Anterior cingulate cortex (tissue), 58 donors: Measurements from ENCODE around the gene TFDP3.

ENCODE experiments used
- DNase-seq, 58 donors: peaks; one replicate each; lab custom pipeline; 2025; lab: John Stamatoyannopoulos, UW

TFDP3 gene

DNA sequence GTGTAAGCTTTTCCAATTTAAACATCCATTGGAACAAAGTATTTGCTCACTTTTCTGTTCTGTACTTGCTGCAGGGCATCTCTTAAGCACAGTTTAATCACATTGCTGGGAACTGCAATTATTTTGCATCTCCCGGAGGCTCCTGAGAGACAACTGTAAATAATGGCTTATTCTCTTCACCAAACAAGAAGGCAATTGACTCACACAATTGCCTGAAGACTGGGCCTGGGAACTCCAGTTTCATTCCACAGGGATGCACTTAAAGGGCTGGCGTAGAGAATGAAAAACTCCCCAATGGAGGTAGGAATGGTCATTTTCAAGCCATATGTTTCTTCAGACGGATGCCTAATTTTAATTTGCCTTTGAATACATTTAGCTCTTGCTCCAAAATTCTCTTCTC, 29.5 kb downstream of the TFDP3 start:
- DNase-seq = no peak

DNA sequence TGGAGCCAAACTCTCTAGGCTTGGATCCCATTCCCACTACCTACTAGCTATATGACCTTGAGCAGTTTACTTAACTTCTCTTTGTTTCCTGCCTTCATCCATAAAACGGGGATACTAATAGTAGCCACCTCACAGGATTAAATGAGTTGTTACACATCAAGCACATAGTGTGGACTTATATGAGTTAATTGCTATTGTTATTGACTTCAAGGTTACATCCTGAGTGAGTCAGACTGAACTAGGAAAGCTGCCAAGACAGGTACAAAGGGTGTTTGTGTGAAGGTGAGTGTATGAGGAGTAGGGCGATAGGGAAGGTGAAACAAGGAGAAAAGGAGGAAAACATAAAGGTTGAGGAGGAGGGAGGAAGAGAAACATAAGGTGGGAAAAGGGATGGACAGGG, 32.2 kb downstream of the TFDP3 start:
- no peak for DNase-seq

DNA sequence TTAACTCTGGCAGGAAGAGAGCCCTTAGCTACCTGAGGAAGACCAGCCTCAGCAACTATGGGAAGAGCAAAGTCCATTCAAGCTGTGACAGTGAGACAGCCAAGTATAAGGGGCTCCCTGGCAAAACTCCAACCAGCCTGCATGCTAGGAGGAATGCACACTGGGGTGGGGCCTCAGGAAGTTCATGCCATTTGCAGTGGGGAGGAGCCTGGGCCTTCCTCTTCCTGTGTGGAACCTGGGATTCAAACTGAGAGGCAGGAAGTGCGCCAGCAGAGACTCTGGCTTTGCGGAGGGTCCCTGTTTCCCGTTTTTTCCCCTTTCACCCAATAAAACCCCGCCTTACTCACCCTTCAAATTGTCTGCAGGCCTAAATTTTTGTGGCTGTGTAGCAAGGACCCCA, 33.0 kb downstream of the TFDP3 start:
- no peak for DNase-seq

DNA sequence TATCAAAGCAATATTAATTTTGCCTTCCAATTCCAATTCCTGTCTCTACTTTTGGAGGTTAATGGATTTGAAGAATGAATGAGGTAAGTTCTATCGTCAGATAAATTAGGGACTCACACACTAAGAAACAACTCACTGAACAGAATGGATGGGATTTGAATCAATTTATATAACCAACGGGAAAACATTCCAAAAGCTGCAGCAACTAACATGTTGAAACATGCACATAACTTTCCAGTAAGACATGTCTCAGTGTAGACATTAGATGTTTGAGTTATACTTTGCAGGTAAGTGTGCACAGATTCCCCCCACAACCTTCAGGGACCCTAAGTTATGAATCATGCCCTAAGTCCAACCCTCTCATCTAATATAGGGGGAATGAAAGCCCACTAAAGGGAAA, 34.3 kb downstream of the TFDP3 start:
- DNase-seq = no peak

DNA sequence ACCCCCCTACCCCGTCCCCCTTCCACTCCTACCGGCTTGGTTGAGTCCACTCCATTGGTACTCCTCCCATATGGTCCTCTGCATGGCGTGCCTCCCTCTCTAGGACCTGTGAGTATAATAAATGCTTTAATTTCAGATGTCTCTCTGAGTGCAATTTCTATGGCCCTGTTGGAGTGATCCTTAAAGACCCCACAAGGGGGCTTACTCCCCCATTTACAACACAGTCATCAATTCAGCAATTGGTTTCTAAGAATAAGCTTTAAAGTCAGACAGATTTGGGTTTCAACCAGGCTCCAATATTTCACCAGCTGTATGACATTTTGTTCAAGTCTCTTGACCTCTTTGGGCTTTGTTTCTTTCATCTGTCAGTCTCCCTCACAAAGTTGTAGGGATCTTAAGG, 38.7 kb downstream of the TFDP3 start:
- no peak for DNase-seq

DNA sequence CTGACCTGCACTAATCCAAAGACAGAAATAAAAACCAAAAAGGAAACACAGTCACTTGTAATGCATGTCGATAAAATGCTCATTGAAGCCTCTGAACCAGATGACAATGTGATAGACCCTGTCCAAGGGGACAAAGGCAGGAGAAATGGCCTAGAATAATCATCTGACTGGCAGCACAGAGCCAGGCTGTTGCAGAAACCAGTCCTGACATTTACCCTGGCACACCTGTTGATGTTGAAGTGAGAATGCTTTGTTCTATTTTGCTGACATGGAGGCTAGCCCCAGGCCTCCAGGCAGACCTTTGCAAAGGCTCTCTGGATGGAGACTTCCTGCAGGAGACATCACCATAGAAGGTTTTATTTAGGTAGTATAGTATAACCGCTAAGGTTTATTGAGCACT, 41.0 kb downstream of the TFDP3 start:
- DNase-seq = no peak

DNA sequence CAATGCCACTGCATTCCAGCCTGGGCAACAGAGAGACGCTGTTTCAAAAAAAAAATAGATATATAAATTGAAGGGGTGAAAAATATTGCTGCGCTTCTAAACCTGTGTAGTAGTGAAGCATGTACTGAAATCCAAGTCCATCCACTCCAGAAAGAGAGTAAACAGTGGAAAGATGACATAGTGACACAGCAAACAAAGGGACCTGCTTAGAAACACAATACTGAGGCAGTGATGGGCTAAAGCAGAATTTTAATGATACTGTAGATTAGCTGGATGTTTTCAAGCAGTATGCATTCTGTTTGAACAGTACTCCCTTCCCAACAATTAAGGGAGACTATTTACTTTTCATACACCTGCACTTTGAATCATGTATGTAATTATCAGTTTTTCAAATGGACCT, 42.5 kb downstream of the TFDP3 start:
- no peak for DNase-seq

DNA sequence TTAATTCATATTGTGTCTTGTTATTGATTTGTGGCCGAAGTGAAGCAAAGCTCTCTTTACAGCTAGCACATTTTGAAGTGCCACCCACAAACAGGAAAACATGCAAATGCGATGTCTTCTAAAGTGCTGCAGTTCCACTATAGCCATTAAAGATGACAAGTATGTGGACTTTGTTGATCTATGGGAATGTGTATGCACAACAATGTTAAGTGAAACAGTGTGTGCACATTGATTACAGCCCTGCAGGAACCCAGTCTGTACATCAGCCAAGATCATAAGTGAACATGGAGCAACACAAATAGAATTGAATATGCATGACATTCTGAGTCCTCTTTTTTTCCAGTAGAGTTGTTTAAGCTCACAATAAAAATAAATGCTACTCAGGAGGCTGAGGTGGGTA, 43.0 kb downstream of the TFDP3 start:
- no peak for DNase-seq

DNA sequence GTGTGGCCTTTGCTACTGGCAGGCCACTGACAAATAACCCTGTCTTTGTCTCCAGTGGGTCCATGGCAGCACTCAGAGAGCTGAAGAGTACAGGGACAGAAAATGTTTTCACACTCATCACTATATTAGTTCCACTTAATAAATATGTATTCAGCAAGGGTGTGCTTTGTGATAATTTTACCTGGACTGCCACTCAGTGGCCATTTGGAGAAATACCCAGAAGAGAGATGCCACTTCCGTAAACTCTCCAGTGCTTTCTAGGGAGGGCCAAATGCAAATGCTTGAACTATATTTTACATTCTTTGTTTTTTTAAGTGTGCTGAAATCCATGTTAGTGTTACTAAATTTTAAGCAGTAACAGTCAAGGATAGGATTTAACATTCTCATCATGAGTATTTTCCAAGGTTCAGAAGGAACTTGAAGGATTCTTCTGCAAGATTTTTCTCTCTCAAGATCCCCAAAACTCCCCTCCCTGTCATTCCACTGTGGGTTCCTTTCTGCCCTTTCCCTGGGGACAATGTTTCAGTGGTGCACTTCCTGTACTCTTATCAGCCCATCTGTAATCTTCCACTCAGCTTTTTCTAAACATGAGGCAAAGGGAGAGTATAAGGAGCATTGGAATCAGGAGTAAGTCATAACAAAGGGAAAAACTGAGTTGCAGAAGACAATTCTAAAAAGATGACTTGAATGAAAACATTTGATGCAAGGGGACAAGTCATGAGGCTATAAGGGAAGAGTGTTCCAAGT, 46.0 kb downstream of the TFDP3 start:
- peak in 2 of 58 donors; percentile 0 for DNase-seq
